ENCODE results near the gene NOP53. TPM values are rescaled to one million over a fixed set of nuclear protein-coding genes. Genes with fewer than 3 reads are reported as not detected.
A peak's percentile ranks its signal among the peaks of the same experiment; 100 is the strongest.

The NOP53 gene
- total and polyA plus RNA-seq, 2 of the 13 experiments (the other 11 are each of a cell fraction or from before 2014, with no cell fraction given): 53.9 to 141 TPM

DNA sequence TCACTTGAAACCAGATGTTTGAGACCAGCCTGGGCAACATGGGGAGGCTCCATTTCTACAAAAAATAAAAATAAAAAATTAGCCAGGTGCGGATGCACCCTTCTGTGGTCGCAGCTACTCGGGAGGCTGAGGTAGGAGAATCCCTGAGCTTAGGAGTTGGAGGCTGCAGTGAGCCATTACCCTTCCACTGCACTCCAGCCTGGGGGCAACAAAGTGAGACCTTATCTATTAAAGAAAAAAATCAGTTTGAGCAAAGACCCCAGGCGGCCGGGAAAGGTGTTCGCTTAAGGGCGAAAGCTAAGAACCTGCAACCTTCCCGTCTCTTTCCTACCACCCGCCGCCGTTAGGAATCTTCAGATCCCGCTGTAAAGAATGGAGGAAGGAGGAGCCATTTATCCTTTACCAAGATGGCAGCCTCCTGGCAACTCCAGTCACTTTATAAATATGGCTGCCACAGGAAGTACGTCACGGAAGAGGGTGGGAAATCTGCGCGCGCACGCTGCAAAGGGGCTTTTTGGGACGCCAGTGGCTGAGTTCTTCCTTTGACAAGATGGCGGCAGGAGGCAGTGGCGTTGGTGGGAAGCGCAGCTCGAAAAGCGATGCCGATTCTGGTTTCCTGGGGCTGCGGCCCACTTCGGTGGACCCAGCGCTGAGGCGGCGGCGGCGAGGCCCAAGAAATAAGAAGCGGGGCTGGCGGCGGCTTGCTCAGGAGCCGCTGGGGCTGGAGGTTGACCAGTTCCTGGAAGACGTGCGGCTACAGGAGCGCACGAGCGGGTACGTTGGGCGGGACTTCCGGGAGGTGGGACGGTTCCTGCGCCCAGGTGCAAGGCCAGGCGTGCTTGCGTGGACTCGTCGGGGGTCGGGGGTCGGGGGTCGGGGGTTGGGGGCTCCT, at the start of gene NOP53 (continued):
- TF ChIP-seq KDM6A (CRISPR knock-in tag; IDR thresholded peaks at IDR 0.05; ENCODE audit: low read depth) (no peak), ZNF709 (CRISPR knock-in tag; IDR thresholded peaks at IDR 0.05) (peak; percentile 42; the same call in 1 of the 2 replicates), SOX6 (IDR thresholded peaks at IDR 0.05) (no peak), SOX6 (CRISPR knock-in tag; IDR thresholded peaks at IDR 0.05) (peak; percentile 26; the same call in 1 of the 2 replicates), ZSCAN29 (CRISPR knock-in tag; conservative IDR thresholded peaks at IDR 0.05) (0 out of 2 replicates have a peak, but pooled peaks have one; percentile 35), MXI1 (IDR thresholded peaks at IDR 0.05; ENCODE audit: borderline replicate concordance, low read depth, low read length) (peak; percentile 36; the same call in 1 of the 3 replicates), ZNF550 (CRISPR knock-in tag; IDR thresholded peaks at IDR 0.05; ENCODE audit: borderline replicate concordance) (no peak), STAT5B (CRISPR knock-in tag; IDR thresholded peaks at IDR 0.05) (no peak), ZKSCAN1 (IDR thresholded peaks at IDR 0.05; ENCODE audit: low read length) (no peak), ZNF546 (CRISPR knock-in tag; conservative IDR thresholded peaks at IDR 0.05) (no peak), YEATS4 (CRISPR knock-in tag; IDR thresholded peaks at IDR 0.05; ENCODE audit: borderline replicate concordance) (peak; percentile 93), EP300 (IDR thresholded peaks at IDR 0.05; ENCODE audit: low read depth in 2 of 2, low read length in 2 of 2) (no peak), EP300 (CRISPR knock-in tag; IDR thresholded peaks at IDR 0.05; ENCODE audit: borderline replicate concordance) (no peak), AHR (CRISPR knock-in tag; IDR thresholded peaks at IDR 0.05) (peak; percentile 50), ZFP36 (IDR thresholded peaks at IDR 0.05; ENCODE audit: borderline replicate concordance, low read depth, low read length, partially characterized antibody) (no peak), ZNF451 (CRISPR knock-in tag; IDR thresholded peaks at IDR 0.05) (no peak), FOXA3 (CRISPR knock-in tag; IDR thresholded peaks at IDR 0.05) (peak; percentile 42), ZSCAN20 (CRISPR knock-in tag; IDR thresholded peaks at IDR 0.05; ENCODE audit: borderline replicate concordance) (0 out of 2 replicates have a peak, but pooled peaks have one; percentile 59), ZNF530 (CRISPR knock-in tag; IDR thresholded peaks at IDR 0.05; ENCODE audit: low read depth) (no peak), KLF9 (CRISPR knock-in tag; IDR thresholded peaks at IDR 0.05; ENCODE audit: low read depth) (no peak), HNRNPL (IDR thresholded peaks at IDR 0.05; ENCODE audit: low read depth, low read length) (0 out of 2 replicates have a peak, but pooled peaks have one; percentile 19), ZNF317 (CRISPR knock-in tag; IDR thresholded peaks at IDR 0.05) (peak; percentile 33; the same call in 1 of the 2 replicates), NCOA5 (CRISPR knock-in tag; IDR thresholded peaks at IDR 0.05) (no peak), ZNF17 (CRISPR knock-in tag; IDR thresholded peaks at IDR 0.05) (no peak; the same call in 1 of the 2 replicates), MATR3 (CRISPR knock-in tag; IDR thresholded peaks at IDR 0.05) (no peak), ZNF567 (CRISPR knock-in tag; IDR thresholded peaks at IDR 0.05; ENCODE audit: borderline replicate concordance) (no peak), NR2F1 (CRISPR knock-in tag; IDR thresholded peaks at IDR 0.05) (no peak), ZNF3 (CRISPR knock-in tag; IDR thresholded peaks at IDR 0.05) (no peak), NR2C2 (CRISPR knock-in tag; IDR thresholded peaks at IDR 0.05; ENCODE audit: borderline replicate concordance) (peak; percentile 92)
- TF ChIP-seq, protein P1, sequence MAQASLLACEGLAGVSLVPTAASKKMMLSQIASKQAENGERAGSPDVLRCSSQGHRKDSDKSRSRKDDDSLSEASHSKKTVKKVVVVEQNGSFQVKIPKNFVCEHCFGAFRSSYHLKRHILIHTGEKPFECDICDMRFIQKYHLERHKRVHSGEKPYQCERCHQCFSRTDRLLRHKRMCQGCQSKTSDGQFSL (CRISPR knock-in tag; IDR thresholded peaks at IDR 0.05): no peak
- TF ChIP-seq, protein P2, sequence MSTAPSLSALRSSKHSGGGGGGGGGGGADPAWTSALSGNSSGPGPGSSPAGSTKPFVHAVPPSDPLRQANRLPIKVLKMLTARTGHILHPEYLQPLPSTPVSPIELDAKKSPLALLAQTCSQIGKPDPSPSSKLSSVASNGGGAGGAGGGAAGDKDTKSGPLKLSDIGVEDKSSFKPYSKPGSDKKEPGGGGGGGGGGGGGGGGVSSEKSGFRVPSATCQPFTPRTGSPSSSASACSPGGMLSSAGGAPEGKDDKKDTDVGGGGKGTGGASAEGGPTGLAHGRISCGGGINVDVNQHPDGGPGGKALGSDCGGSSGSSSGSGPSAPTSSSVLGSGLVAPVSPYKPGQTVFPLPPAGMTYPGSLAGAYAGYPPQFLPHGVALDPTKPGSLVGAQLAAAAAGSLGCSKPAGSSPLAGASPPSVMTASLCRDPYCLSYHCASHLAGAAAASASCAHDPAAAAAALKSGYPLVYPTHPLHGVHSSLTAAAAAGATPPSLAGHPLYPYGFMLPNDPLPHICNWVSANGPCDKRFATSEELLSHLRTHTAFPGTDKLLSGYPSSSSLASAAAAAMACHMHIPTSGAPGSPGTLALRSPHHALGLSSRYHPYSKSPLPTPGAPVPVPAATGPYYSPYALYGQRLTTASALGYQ (CRISPR knock-in tag; IDR thresholded peaks at IDR 0.05): peak; percentile 50; the same call in 1 of the 2 replicates
